HG03175 (cell line): ENCODE results near the gene NUDT15.
A peak's percentile ranks its signal among the peaks of the same experiment; 100 is the strongest.
"Not testable (repeated sequence)": the region's sequence is repeated elsewhere in the genome, so short reads cannot be mapped to it uniquely, and the experiment has no call there.

Experiments
- ATAC-seq: cut with Tn5 transposase; IDR thresholded peaks from one replicate; pipeline ENCODE4 v1.9.1; 2021; ENCODE audit warnings: mild to moderate bottlenecking, moderate library complexity; ENCODE audit not compliant: unreplicated experiment

The NUDT15 gene

GRCh38 chr13:48042894-48043293, 5.4 kb downstream of the NUDT15 start:
- ATAC-seq, result no peak

GRCh38 chr13:48043789-48044503, 6.4 kb downstream of the NUDT15 start:
- no peak for ATAC-seq

- no peak for ATAC-seq
Measured at GRCh38 chr13:48050550-48050949, 13.0 kb downstream of the NUDT15 start.

- ATAC-seq, result no peak
Measured at GRCh38 chr13:48054601-48055000, 17.1 kb downstream of the NUDT15 start.

GRCh38 chr13:48055712-48056111, 18.2 kb downstream of the NUDT15 start:
- no peak for ATAC-seq

GRCh38 chr13:48058536-48058935, 21.0 kb downstream of the NUDT15 start:
- not testable (repeated sequence) for ATAC-seq

- ATAC-seq, result not testable (repeated sequence)
Measured at GRCh38 chr13:48059951-48060350, 22.4 kb downstream of the NUDT15 start.

GRCh38 chr13:48066310-48066989, 28.9 kb downstream of the NUDT15 start:
- no peak for ATAC-seq

GRCh38 chr13:48068036-48068435, 30.5 kb downstream of the NUDT15 start:
- no peak for ATAC-seq

GRCh38 chr13:48068952-48069351, 31.4 kb downstream of the NUDT15 start:
- no peak for ATAC-seq

- no peak for ATAC-seq
Measured at GRCh38 chr13:48069573-48069972, 32.0 kb downstream of the NUDT15 start.

GRCh38 chr13:48070942-48071341, 33.4 kb downstream of the NUDT15 start:
- no peak for ATAC-seq

- ATAC-seq, result no peak
Measured at GRCh38 chr13:48072304-48072703, 34.8 kb downstream of the NUDT15 start.

- no peak for ATAC-seq
Measured at GRCh38 chr13:48072787-48073186, 35.3 kb downstream of the NUDT15 start.

GRCh38 chr13:48074006-48074405, 36.5 kb downstream of the NUDT15 start:
- no peak for ATAC-seq

- ATAC-seq, result peak; percentile 97
Measured at GRCh38 chr13:48078251-48078656, 40.7 kb downstream of the NUDT15 start.

GRCh38 chr13:48081739-48082138, 44.2 kb downstream of the NUDT15 start:
- ATAC-seq, result no peak

- ATAC-seq, result no peak
Measured at GRCh38 chr13:48086272-48086671, 48.7 kb downstream of the NUDT15 start.

- ATAC-seq, result no peak
Measured at GRCh38 chr13:48093588-48093987, 56.1 kb downstream of the NUDT15 start.

GRCh38 chr13:48094404-48094780, 56.9 kb downstream of the NUDT15 start:
- ATAC-seq, result peak; percentile 12

- peak; percentile 92 for ATAC-seq
Measured at GRCh38 chr13:48094781-48095502, 57.4 kb downstream of the NUDT15 start, which contains the start of gene MED4. TSS of gene MED4 (minus strand) at chr13:48095104. CDS start at chr13:48095078, 26 bp downstream.

GRCh38 chr13:48096670-48097069, 59.1 kb downstream of the NUDT15 start:
- ATAC-seq, result no peak
